HG03520 (cell line): Measurements from ENCODE around the gene PIK3R3.

ENCODE experiments used
- ATAC-seq: cut with Tn5 transposase; IDR thresholded peaks from one replicate; pipeline ENCODE4 v1.9.1; 2021; ENCODE audit warnings: mild to moderate bottlenecking, moderate library complexity; ENCODE audit not compliant: unreplicated experiment

Gene PIK3R3

DNA sequence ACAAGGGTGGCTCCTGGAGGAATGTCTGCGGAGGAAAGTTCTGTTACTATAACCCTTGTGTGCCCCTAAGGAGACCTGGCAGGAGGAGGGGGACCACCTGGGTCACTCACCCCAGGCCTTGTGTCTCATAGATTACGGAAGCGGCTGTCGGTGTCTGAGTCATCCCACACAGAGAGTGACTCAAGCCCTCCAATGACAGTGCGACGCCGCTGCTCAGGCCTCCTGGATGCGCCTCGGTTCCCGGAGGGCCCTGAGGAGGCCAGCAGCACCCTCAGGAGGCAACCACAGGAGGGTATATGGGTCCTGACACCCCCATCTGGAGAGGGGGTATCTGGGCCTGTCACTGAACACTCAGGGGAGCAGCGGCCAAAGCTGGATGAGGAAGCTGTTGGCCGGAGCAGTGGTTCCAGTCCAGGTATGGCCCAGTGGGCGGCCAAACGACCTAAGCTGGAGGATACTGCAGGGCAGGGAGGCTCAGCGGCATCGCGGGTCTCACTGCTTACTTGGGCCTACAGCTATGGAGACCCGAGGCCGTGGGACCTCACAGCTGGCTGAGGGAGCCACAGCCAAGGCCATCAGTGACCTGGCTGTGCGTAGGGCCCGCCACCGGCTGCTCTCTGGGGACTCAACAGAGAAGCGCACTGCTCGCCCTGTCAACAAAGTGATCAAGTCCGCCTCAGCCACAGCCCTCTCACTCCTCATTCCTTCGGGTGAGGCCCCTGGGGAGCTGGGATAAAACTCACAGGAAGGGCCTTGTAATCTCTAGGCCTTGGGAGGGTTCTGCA lies 101.4 kb downstream of the PIK3R3 start:
- ATAC-seq, result no peak

GRCh38 chr1:46030074-46030870 lies 102.2 kb downstream of the PIK3R3 start:
- no peak for ATAC-seq

- ATAC-seq, result no peak
Observed at GRCh38 chr1:46027788-46028573, 104.4 kb downstream of the PIK3R3 start.

DNA sequence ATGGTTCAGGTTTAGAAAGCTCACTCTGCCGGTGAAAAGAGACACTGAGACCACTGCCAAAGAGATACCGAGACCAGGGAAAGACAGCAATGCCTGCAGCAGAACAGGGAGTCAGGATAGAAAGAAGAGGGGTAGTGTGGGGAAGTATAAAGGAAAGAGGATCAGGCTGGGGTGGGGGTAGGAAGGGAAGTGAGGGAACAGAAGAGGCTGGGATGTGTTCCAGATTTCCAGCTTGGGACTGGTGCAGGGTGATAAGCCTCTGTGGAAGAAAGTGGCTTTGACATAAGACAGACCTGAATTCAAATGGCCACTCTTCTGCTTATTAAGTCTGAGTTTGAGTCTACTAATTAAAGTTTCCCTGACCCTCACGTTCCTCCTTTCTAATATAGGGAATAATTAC lies 105.9 kb downstream of the PIK3R3 start:
- ATAC-seq, result no peak

DNA sequence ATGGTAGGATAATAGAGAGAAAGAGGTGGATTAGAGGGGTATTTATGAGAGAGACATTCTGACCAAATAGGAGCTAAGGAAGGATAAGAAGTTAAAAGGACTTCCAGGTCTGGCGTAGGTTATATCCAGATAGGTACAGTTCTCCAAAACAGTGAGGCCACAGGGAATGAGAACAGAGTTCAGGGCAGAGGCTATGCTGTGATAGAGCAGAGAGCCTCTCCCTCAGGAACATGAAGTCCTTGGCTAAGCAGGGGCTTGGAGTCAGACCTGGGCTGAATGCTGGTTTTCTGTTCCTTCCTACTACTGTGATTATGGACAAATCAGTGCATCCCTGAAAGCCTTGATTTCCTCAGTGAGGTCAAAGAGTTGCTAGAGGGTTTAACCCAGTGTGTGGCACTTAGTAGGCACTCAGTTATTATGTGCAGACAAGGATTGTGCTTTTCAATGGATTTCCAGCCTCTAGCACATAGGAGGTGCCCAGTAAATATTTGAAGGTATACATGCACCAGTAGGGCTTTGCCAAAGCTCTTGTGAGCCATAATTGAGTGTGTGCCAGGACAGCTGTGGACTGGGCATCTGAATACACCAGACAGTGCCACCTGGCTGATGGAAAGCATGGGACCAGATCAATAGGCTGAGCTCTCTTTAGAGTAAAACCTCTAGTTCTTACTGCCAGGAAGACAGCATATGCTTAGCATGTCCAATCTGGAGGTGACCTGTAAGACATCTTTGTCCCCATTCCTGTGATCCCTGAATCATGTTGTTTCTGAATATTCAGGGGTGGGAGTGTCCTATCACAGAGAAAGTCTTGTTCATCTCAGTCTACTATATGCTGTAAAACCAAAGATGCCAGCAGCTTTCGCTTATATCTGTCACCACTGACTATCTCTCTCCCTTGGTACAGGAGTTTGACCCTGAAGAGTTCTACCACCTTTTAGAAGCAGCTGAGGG lies 111.1 kb downstream of the PIK3R3 start:
- ATAC-seq, result no peak

GRCh38 chr1:46020010-46020409 lies 112.4 kb downstream of the PIK3R3 start:
- ATAC-seq, result no peak

GRCh38 chr1:46019348-46019747 lies 113.1 kb downstream of the PIK3R3 start:
- no peak for ATAC-seq

DNA sequence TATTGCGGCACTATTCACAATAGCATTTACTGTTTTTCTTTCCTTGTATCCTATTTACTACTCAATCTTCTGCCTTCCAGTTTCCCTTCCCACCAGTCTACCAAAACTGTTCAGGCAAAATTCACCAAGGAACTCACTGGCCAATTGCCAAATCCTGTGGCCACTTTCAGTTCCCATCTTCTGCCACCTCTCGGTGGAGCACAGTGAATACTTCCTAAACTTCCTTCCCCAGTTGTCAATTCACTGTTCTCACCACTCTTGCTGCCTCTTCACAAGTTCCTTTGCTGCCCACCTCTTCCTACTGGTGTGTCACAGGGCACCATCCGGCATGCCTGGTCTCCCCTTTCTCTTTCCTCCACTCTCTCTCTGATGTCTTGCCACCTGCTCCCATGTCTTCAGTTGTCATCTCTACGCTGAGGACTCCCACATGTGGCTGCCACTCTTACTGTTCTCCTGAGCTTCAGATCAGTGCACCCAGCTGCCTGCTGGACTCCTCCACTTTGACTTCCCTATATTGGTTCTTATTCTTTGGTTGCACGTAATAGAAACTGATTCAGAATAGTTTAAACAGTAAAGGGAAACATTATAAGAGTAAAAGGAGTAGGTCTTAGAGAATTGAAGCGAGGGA lies 114.4 kb downstream of the PIK3R3 start:
- no peak for ATAC-seq

DNA sequence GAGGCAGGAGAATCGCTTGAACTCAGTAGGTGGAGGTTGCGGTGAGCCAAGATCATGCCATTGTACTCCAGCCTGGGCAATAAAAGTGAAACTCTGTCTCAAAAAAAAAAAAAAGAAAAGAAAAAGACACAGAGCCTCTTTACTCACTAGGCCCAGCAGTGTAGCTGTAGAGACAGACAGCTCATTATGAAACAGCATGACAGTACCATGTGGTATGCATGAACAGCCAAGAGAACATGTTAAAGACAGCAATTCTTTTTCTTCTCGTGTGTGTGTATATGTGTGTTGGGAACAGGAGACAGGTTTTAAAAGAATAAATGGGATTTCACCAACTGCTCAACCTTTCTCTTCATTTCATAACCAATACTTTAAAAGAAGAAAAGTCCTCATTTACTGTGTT lies 118.8 kb downstream of the PIK3R3 start:
- no peak for ATAC-seq

- ATAC-seq, result no peak
Observed at GRCh38 chr1:46012236-46012635, 120.2 kb downstream of the PIK3R3 start.

- ATAC-seq, result no peak
Observed at GRCh38 chr1:46011121-46011695, 121.2 kb downstream of the PIK3R3 start.

GRCh38 chr1:46010611-46011010 lies 121.8 kb downstream of the PIK3R3 start:
- ATAC-seq, result no peak

DNA sequence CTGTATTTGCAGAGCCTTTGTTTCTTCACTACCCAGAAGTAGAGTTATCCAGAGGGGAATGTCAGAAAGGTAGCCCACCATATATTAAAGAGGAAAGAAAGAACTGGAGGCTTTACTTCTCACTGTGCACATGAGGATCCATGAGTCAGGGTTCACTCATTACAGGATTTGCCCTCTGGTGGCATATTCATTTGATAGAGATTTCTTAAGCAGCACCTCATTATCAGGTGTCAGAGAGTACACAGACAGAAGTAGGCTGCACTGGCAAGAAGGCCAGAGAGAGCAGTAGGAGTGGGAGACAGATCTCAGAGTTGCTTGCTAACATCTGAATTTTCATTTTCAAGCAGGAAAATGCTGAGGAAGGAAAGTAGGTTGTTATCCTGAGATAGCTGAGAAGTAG lies 123.8 kb downstream of the PIK3R3 start:
- no peak for ATAC-seq

DNA sequence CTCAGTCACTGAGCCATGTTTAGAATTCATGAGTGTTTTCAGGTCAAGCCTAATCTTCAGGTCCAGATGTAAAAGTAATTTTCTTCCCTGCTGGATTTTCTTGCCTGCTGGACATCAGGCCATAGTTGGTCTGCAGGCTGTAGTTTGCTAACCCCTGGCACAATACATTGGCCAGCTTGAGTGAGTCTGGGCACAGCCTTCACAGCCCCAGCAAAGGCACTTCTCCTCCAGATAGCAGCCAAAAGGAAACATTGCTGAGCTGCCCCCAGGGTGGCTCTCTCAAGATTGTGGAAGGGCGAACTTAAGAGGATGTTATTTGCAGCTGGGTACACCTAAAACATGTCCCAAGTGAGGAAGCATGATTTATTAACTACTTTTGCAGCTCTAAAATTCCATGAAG lies 126.8 kb downstream of the PIK3R3 start:
- no peak for ATAC-seq

DNA sequence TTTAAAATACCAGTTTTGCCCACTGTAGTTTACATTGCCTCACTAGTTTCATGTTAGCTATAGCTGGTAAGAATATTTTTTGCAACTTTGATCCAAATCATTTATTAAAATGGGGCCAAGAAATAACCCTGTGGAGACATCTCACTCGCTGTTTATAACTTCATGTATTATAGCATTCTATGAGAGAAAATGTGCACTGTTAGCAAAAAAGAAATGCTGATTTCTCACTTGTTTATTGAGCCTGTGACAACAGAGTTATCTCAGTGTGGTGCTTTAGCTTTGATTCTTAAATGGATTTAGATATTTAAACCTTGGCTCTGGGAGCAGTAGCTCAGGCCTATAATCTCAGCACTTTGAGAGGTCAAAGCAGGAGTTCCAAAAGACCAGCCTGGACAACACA lies 127.9 kb downstream of the PIK3R3 start:
- no peak for ATAC-seq

DNA sequence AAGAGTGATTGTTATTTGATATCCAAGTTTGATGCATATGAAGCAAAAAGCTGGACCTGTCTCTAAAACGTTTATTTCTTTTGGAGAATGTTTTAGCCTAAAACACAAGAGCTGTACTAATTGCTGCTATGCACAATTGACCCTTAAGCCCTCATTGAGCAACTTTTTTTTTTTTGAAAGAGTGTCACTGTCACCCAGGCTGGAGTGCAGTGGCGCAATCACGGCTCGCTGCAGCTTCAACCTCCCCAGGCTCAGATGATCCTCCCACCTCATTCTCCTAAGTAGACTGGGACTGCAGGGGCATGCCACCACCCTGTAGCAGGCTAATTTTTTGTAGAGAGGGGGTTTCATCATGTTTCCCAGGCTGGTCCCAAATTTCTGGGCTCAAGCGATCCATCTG lies 129.1 kb downstream of the PIK3R3 start:
- ATAC-seq, result no peak

DNA sequence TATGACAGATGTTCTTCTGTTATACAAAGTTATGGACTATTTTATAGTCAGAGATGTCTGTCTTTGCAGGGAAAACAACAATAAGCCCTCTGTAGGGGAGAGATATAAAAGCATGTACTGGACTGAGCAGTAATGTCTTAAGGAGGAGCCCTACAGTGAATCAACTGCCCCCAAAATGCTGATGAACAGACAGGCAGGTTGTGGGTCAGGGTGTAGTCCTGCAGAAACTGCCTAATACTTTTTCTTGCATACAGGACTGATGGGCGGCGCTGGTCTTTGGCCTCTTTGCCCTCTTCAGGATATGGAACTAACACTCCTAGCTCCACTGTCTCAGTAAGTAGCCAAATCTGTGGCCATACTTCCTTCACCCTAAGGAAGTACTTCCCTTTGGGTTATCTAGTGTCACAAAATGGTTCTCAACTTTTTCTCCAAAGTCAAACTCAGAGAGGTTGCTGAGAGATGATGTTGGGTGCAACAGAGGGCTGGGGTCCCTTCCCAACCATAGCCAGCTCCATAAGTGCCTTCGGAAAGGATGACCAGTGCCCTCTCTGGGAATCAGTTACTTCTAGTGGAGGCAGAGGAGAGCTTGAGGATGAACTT lies 129.8 kb downstream of the PIK3R3 start:
- ATAC-seq, result no peak

- no peak for ATAC-seq
Observed at GRCh38 chr1:46001081-46001785, 131.2 kb downstream of the PIK3R3 start.

GRCh38 chr1:45999507-45999906 lies 132.9 kb downstream of the PIK3R3 start:
- no peak for ATAC-seq
